HCT116 (cell line): ENCODE measurements around the gene POLH. TPM values are rescaled to one million over a fixed set of nuclear protein-coding genes. Genes with fewer than 3 reads are reported as not detected.
A peak's percentile ranks its signal among the peaks of the same experiment; 100 is the strongest.

Source experiments
- ATAC-seq: fragments of 200-7000 bp; cut with Tn5 transposase; 2 replicates; pipeline ENCODE4 v1.9.1; 2020; ENCODE audit warnings: mild to moderate bottlenecking, moderate library complexity
- BruUV-seq: library from RNA; stranded (reverse); fragments of 400-500 nt; replicated peaks from 2 replicates; lab custom pipeline; 2021; lab: Mats Ljungman, UMichigan
- CTCF ChIA-PET: fragments of 300-600 bp; sonication (Branson Sonifier 250); formaldehyde crosslinking; loops from one replicate; lab custom pipeline; 2021; ENCODE audit warnings: antibody characterized with exemption; lab: Charles Lee
- POLR2A ChIA-PET: fragments of 300-600, 350-600 bp; sonication (Branson Sonifier 250); formaldehyde crosslinking; loops from one replicate; lab custom pipeline; 2021; ENCODE audit warnings: antibody characterized with exemption; lab: Charles Lee
- RAD21 ChIA-PET, 2 experiments: fragments of 300-600 bp; sonication (Branson Sonifier 250); formaldehyde crosslinking; loops; one replicate each; lab custom pipeline; 2023; ENCODE audit warnings: low total read pairs in 2 of 2; ENCODE audit not compliant: uncharacterized antibody in 2 of 2, unreplicated experiment in 2 of 2, low non-redundant PET in 1 of 2; lab: Charles Lee
- DNase-seq: peaks from one replicate; pipeline ENCODE4 v3.0.0-alpha.2; 2010; ENCODE audit warnings: low read depth, low spot score
- H2AFZ ChIP-seq: fragments of 200-600 bp; shearing (Covaris generic), sonication (generic); 2 replicates; pipeline ENCODE4 v1.6.1; 2017; ENCODE audit warnings: low read depth, mixed run types, mixed read lengths, antibody characterized with exemption, low read length; ENCODE audit not compliant: poor library complexity, severe bottlenecking
- H3K27ac ChIP-seq: 2 replicates; pipeline ENCODE4 v1.5.1; 2012; ENCODE audit warnings: low read depth, low read length
- H3K27me3 ChIP-seq: fragments of 200-600 bp; sonication (generic); 2 replicates; pipeline ENCODE4 v1.6.1; 2016; ENCODE audit warnings: mixed run types, low read length, mixed read lengths; ENCODE audit not compliant: insufficient read depth
- H3K36me3 ChIP-seq, 2 experiments: fragments of 200-500 bp in 1 of 2; fragments of 200-600 bp in 1 of 2; sonication (Bioruptor generic) in 1 of 2; sonication (generic) in 1 of 2; 2 replicates each; pipeline versions ENCODE4 v1.5.1 to v1.6.1; 2014 to 2016; ENCODE audit warnings: low read length in 2 of 2, inconsistent platforms in 1 of 2, mixed read lengths in 1 of 2, mixed run types in 1 of 2; ENCODE audit not compliant: insufficient read depth in 2 of 2, control insufficient read depth in 1 of 2
- H3K4me1 ChIP-seq, 2 experiments: fragments of 200-600 bp in 1 of 2; sonication (generic) in 1 of 2; 2 replicates each; pipeline versions ENCODE4 v1.5.1 to v1.6.1; 2012 to 2017; ENCODE audit warnings: low read length in 2 of 2, inconsistent platforms in 1 of 2, mild to moderate bottlenecking in 1 of 2, mixed read lengths in 1 of 2, mixed run types in 1 of 2, moderate library complexity in 1 of 2; ENCODE audit not compliant: insufficient read depth in 2 of 2, control insufficient read depth in 1 of 2
- H3K4me2 ChIP-seq: fragments of 200-600 bp; sonication (generic); 2 replicates; pipeline ENCODE4 v1.6.1; 2017; ENCODE audit warnings: mixed run types, low read length, mixed read lengths
- H3K4me3 ChIP-seq, 2 experiments: fragments of 200-600 bp in 1 of 2; sonication (generic) in 1 of 2; replicated peaks in 1 of 2; 2 replicates each; pipeline ENCODE4 v1.5.1; 2011 to 2016; ENCODE audit warnings: low read length in 2 of 2, control low read depth in 1 of 2, low read depth in 1 of 2, mild to moderate bottlenecking in 1 of 2, mixed read lengths in 1 of 2, mixed run types in 1 of 2
- H3K79me2 ChIP-seq: fragments of 200-600 bp; sonication (generic); 2 replicates; pipeline ENCODE4 v1.6.1; 2017; ENCODE audit warnings: mild to moderate bottlenecking, mixed run types, low read length, moderate library complexity, mixed read lengths; ENCODE audit not compliant: insufficient read depth
- H3K9ac ChIP-seq: fragments of 200-600 bp; sonication (generic); 2 replicates; pipeline ENCODE4 v1.6.1; 2016; ENCODE audit warnings: low read length, mixed read lengths
- H3K9me2 ChIP-seq: fragments of 200-600 bp; sonication (generic), shearing (Covaris generic); 2 replicates; pipeline ENCODE4 v1.6.1; 2017; ENCODE audit warnings: mixed run types, mild to moderate bottlenecking, moderate library complexity; ENCODE audit not compliant: insufficient read depth
- H3K9me3 ChIP-seq, 2 experiments: fragments of 200-500 bp in 1 of 2; fragments of 200-600 bp in 1 of 2; sonication (Bioruptor generic) in 1 of 2; sonication (generic) in 1 of 2; 2 replicates each; pipeline ENCODE4 v1.6.1; 2014 to 2017; ENCODE audit warnings: low read length in 2 of 2, mixed read lengths in 2 of 2, inconsistent platforms in 1 of 2, low read depth in 1 of 2, mild to moderate bottlenecking in 1 of 2, mixed run types in 1 of 2, moderate library complexity in 1 of 2; ENCODE audit not compliant: control insufficient read depth in 1 of 2, insufficient read depth in 1 of 2
- H4K20me1 ChIP-seq: fragments of 200-600 bp; sonication (generic), shearing (Covaris generic); 2 replicates; pipeline ENCODE4 v1.6.1; 2017; ENCODE audit warnings: mixed run types, mild to moderate bottlenecking, moderate library complexity; ENCODE audit not compliant: insufficient read depth
- CBX3 ChIP-seq: IDR thresholded peaks from 2 replicates; pipeline ENCODE4 v1.6.1; 2012; ENCODE audit warnings: low read depth
- CEBPB ChIP-seq: IDR thresholded peaks from 2 replicates; pipeline ENCODE4 v1.6.1; 2012; ENCODE audit warnings: low read depth
- EGR1 ChIP-seq: IDR thresholded peaks from 2 replicates; pipeline ENCODE4 v1.6.1; 2012; ENCODE audit warnings: low read depth
- ELF1 ChIP-seq: IDR thresholded peaks from 2 replicates; pipeline ENCODE4 v1.6.1; 2012; ENCODE audit warnings: low read depth, borderline replicate concordance
- EZH2 ChIP-seq: fragments of 200-600 bp; sonication (generic); IDR thresholded peaks from 2 replicates; pipeline ENCODE4 v1.6.1; 2017; ENCODE audit warnings: antibody characterized with exemption, mixed run types
- FOSL1 ChIP-seq: IDR thresholded peaks from 2 replicates; pipeline ENCODE4 v1.6.1; 2012; ENCODE audit warnings: low read depth
- JUND ChIP-seq: IDR thresholded peaks from 2 replicates; pipeline ENCODE4 v1.6.1; 2012
- POLR2A ChIP-seq: IDR thresholded peaks from 2 replicates; pipeline ENCODE4 v1.7.0; 2011; ENCODE audit warnings: borderline replicate concordance; ENCODE audit not compliant: insufficient read depth, insufficient read length; ENCODE audit errors: extremely low read depth
- POLR2AphosphoS5 ChIP-seq: IDR thresholded peaks from 2 replicates; pipeline ENCODE4 v1.6.1; 2011; ENCODE audit warnings: mild to moderate bottlenecking, low read depth, low read length, moderate library complexity
- RAD21 ChIP-seq: IDR thresholded peaks from 2 replicates; pipeline ENCODE4 v1.6.1; 2012; ENCODE audit warnings: low read depth, mild to moderate bottlenecking
- REST ChIP-seq: IDR thresholded peaks from 2 replicates; pipeline ENCODE4 v1.6.1; 2012; ENCODE audit warnings: low read depth
- SP1 ChIP-seq: IDR thresholded peaks from 2 replicates; pipeline ENCODE4 v1.6.1; 2012; ENCODE audit warnings: low read depth
- SRF ChIP-seq: IDR thresholded peaks from 2 replicates; pipeline ENCODE4 v1.6.1; 2012; ENCODE audit warnings: low read depth
- TCF7L2 ChIP-seq: IDR thresholded peaks from 2 replicates; pipeline ENCODE4 v1.7.0; 2011; ENCODE audit warnings: borderline replicate concordance, inconsistent platforms; ENCODE audit not compliant: insufficient read depth, insufficient read length; ENCODE audit errors: extremely low read depth
- YY1 ChIP-seq: IDR thresholded peaks from 2 replicates; pipeline ENCODE4 v1.6.1; 2011; ENCODE audit warnings: low read length, low read depth, moderate library complexity, mild to moderate bottlenecking; ENCODE audit not compliant: insufficient replicate concordance; ENCODE audit errors: extremely low read depth
- ZFX ChIP-seq: fragments of 450-650 bp; IDR thresholded peaks from 2 replicates; pipeline ENCODE4 v1.6.1; 2017
- ZNF274 ChIP-seq: fragments of 200-500 bp; sonication (Bioruptor generic); IDR thresholded peaks from 2 replicates; pipeline ENCODE4 v1.6.1; 2014; ENCODE audit warnings: mild to moderate bottlenecking, low read depth, low read length, inconsistent platforms
- intact Hi-C: fragments of 100-400 bp; cut with micrococcal nuclease; formaldehyde crosslinking; loops from 2 replicates; pipeline ENCODE4 v1.10.0; 2022
- total RNA-seq: library from RNA; stranded (reverse); gene quantifications from one replicate; pipeline ENCODE4 v1.2.1, GENCODE V29; 2021; ENCODE audit not compliant: unreplicated experiment
- TF ChIP-seq, protein P1 (sequence below): IDR thresholded peaks from 2 replicates; pipeline ENCODE4 v1.6.1; 2012
- TF ChIP-seq, protein P2 (sequence below): IDR thresholded peaks from 2 replicates; pipeline ENCODE4 v1.6.1; 2012
- TF ChIP-seq, protein P3 (sequence below): IDR thresholded peaks from 2 replicates; pipeline ENCODE4 v1.6.1; 2011; ENCODE audit warnings: mild to moderate bottlenecking, low read length, moderate library complexity; ENCODE audit not compliant: insufficient replicate concordance; ENCODE audit errors: extremely low read depth

POLH gene
- total RNA-seq, 1 experiment from 2014 or later = 20.6 TPM

- no peaks in the 10 kb centered on the region for H3K9me3 ChIP-seq
- no peaks in the 10 kb centered on the region for H3K27me3 ChIP-seq
- ChIA-PET CTCF (interaction anchor here (1.6 kb wide), 1 partner anchor 31 kb away, joined by 3 read pairs; no protein-coding TSS in a partner anchor), RAD21 (no interaction called here), POLR2A (interaction anchor here (1.0 to 1.9 kb wide), 2 partner anchors 8 to 9 kb away, joined by 3 to 7 read pairs; no protein-coding TSS in a partner anchor)
- H3K4me1 ChIP-seq = peaks cover 12 to 25% of the 10 kb centered on the region in 2 experiments
- no TSS peak for BruUV-seq
- peak within 1 kb of the TSS; percentile 87 for H3K4me3 ChIP-seq
- no peaks in the 10 kb centered on the region for H4K20me1 ChIP-seq
- H3K36me3 ChIP-seq = peaks cover 17 to 21% of the 10 kb centered on the region in 2 experiments; a peak in 3 of 4 replicates
- peak within 1 kb of the TSS; percentile 84 for H3K9ac ChIP-seq
- ATAC-seq (peak; percentile 91), DNase-seq (peak; percentile 56)
- H3K79me2 ChIP-seq = peaks cover 46% of the 10 kb centered on the region
- H3K4me2 ChIP-seq = peak within 1 kb of the TSS; percentile 91
- H2AFZ ChIP-seq = peak within 1 kb of the TSS; percentile 13
- intact Hi-C loops = no loop called here
- H3K9me2 ChIP-seq = no peaks in the 10 kb centered on the region
- peak within 1 kb of the TSS; percentile 84 for H3K27ac ChIP-seq
- TF ChIP-seq ELF1 (no peak), SRF (no peak), EGR1 (no peak), SP1 (no peak), ZNF274 (no peak), POLR2A (peak; percentile 85), EZH2 (no peak), CBX3 (no peak), REST (no peak), TCF7L2 (peak; percentile 98), FOSL1 (no peak), JUND (no peak), YY1 (peak; percentile 90), POLR2AphosphoS5 (peak; percentile 97), RAD21 (no peak), ZFX (peak; percentile 47; the same call in 1 of the 2 replicates), CEBPB (no peak)
- TF ChIP-seq, protein P1, sequence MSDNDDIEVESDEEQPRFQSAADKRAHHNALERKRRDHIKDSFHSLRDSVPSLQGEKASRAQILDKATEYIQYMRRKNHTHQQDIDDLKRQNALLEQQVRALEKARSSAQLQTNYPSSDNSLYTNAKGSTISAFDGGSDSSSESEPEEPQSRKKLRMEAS = no peak
- TF ChIP-seq, protein P2, sequence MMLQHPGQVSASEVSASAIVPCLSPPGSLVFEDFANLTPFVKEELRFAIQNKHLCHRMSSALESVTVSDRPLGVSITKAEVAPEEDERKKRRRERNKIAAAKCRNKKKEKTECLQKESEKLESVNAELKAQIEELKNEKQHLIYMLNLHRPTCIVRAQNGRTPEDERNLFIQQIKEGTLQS = no peak
- TF ChIP-seq, protein P3, sequence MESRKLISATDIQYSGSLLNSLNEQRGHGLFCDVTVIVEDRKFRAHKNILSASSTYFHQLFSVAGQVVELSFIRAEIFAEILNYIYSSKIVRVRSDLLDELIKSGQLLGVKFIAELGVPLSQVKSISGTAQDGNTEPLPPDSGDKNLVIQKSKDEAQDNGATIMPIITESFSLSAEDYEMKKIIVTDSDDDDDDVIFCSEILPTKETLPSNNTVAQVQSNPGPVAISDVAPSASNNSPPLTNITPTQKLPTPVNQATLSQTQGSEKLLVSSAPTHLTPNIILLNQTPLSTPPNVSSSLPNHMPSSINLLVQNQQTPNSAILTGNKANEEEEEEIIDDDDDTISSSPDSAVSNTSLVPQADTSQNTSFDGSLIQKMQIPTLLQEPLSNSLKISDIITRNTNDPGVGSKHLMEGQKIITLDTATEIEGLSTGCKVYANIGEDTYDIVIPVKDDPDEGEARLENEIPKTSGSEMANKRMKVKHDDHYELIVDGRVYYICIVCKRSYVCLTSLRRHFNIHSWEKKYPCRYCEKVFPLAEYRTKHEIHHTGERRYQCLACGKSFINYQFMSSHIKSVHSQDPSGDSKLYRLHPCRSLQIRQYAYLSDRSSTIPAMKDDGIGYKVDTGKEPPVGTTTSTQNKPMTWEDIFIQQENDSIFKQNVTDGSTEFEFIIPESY = peak; percentile 52
Measured at GRCh38 chr6:43635387-43636307, 59.7 kb downstream of the POLH start, which contains the start of gene MAD2L1BP. MAD2L1BP (plus strand) TSS chr6:43635840; CDS start chr6:43635876, 36 bp downstream.
